Measurements from ENCODE around the gene METTL6. TPM values are rescaled to one million over a fixed set of nuclear protein-coding genes. Genes with fewer than 3 reads are reported as not detected.
A peak's percentile ranks its signal among the peaks of the same experiment; 100 is the strongest.
"Not testable (repeated sequence)": the region's sequence is repeated elsewhere in the genome, so short reads cannot be mapped to it uniquely, and the experiment has no call there.

The METTL6 gene
- total RNA-seq, 1 donor from 2014 or later = 18.9 TPM

GRCh38 chr3:15426579-15427118, 695 bp downstream of the METTL6 start:
- FAIRE-seq (no peak), DNase-seq (ENCODE audit: low read depth) (no peak)
- H3K4me3 ChIP-seq (ENCODE audit: insufficient read depth, low read depth, low read length) = peak overlapping the region; percentile 86
- peak overlapping the region; percentile 65 for H3K27ac ChIP-seq (ENCODE audit: low read depth, low read length)
- Mint-ChIP-seq H3K4me1 (ENCODE audit: low read depth, unreplicated experiment) (peaks cover 12% of the 10 kb centered on the region), H3K27ac (ENCODE audit: unreplicated experiment) (peak overlapping the region; percentile 93), H3K4me3 (ENCODE audit: unreplicated experiment) (peak overlapping the region; percentile 99), H3K27me3 (ENCODE audit: low read depth, unreplicated experiment) (no peaks in the 10 kb centered on the region), H3K36me3 (ENCODE audit: low read depth, unreplicated experiment) (no peaks in the 10 kb centered on the region), H3K9me3 (ENCODE audit: unreplicated experiment) (no peaks in the 10 kb centered on the region)
- TF ChIP-seq EZH2 (IDR thresholded peaks at IDR 0.05; ENCODE audit: insufficient read depth, low read length) = no peak
- TF ChIP-seq CTCF (IDR thresholded peaks at IDR 0.05; ENCODE audit: insufficient read depth, low read depth, low read length) = no peak
- peaks cover 32% of the 10 kb centered on the region for H4K20me1 ChIP-seq (ENCODE audit: insufficient read depth, low read length)
- no peaks in the 10 kb centered on the region for H3K9me3 ChIP-seq (ENCODE audit: insufficient read depth, low read depth, low read length)
- H3K27me3 ChIP-seq (ENCODE audit: insufficient read depth, low read length) = no peaks in the 10 kb centered on the region
- peaks cover 15% of the 10 kb centered on the region for H3K4me1 ChIP-seq (ENCODE audit: insufficient read depth, low read length)
- peaks cover 68% of the 10 kb centered on the region for H3K79me2 ChIP-seq (ENCODE audit: insufficient read depth, low read length)
- peak overlapping the region; percentile 95 for H3K4me2 ChIP-seq (ENCODE audit: low read length)
- H3K9ac ChIP-seq (ENCODE audit: low read length) = peak overlapping the region; percentile 92
- H3K36me3 ChIP-seq (ENCODE audit: insufficient read depth, low read length) = peaks cover 2% of the 10 kb centered on the region
- peak overlapping the region; percentile 91 for H2AFZ ChIP-seq (ENCODE audit: low read depth, low read length)

GRCh38 chr3:15420871-15421270, 6.5 kb downstream of the METTL6 start:
- Histone ChIP-seq H3K27me3 (ENCODE audit: insufficient read depth, low read length) (no peaks in the 10 kb centered on the region), H3K27ac (ENCODE audit: low read depth, low read length) (no peak overlapping the region), H3K4me2 (ENCODE audit: low read length) (peak overlapping the region; percentile 7), H2AFZ (ENCODE audit: low read depth, low read length) (no peak overlapping the region), H3K79me2 (ENCODE audit: insufficient read depth, low read length) (peaks cover 11% of the 10 kb centered on the region), H3K4me3 (ENCODE audit: insufficient read depth, low read depth, low read length) (no peak overlapping the region), H3K36me3 (ENCODE audit: insufficient read depth, low read length) (peaks cover 7% of the 10 kb centered on the region), H3K4me1 (ENCODE audit: insufficient read depth, low read length) (peaks cover 9% of the 10 kb centered on the region), H3K9ac (ENCODE audit: low read length) (no peak overlapping the region), H3K9me3 (ENCODE audit: insufficient read depth, low read depth, low read length) (no peaks in the 10 kb centered on the region), H4K20me1 (ENCODE audit: insufficient read depth, low read length) (peaks cover 7% of the 10 kb centered on the region)
- DNase-seq (ENCODE audit: low read depth) (peak; percentile 62), FAIRE-seq (no peak)
- Mint-ChIP-seq H3K4me1 (ENCODE audit: low read depth, unreplicated experiment) (peaks cover 18% of the 10 kb centered on the region), H3K27ac (ENCODE audit: unreplicated experiment) (peak overlapping the region; percentile 87), H3K36me3 (ENCODE audit: low read depth, unreplicated experiment) (peaks cover 4% of the 10 kb centered on the region), H3K27me3 (ENCODE audit: low read depth, unreplicated experiment) (no peaks in the 10 kb centered on the region), H3K4me3 (ENCODE audit: unreplicated experiment) (no peak overlapping the region), H3K9me3 (ENCODE audit: unreplicated experiment) (no peaks in the 10 kb centered on the region)
- TF ChIP-seq EZH2 (IDR thresholded peaks at IDR 0.05; ENCODE audit: insufficient read depth, low read length) (no peak), CTCF (IDR thresholded peaks at IDR 0.05; ENCODE audit: insufficient read depth, low read depth, low read length) (no peak)

GRCh38 chr3:15410966-15411365, 16.4 kb downstream of the METTL6 start:
- not testable (repeated sequence) for H3K79me2 ChIP-seq (ENCODE audit: insufficient read depth, low read length); H3K27ac Mint-ChIP-seq (ENCODE audit: unreplicated experiment); H3K9me3 Mint-ChIP-seq (ENCODE audit: unreplicated experiment); H3K27ac ChIP-seq (ENCODE audit: low read depth, low read length); H3K4me1 ChIP-seq (ENCODE audit: insufficient read depth, low read length); H3K9me3 ChIP-seq (ENCODE audit: insufficient read depth, low read depth, low read length); H3K9ac ChIP-seq (ENCODE audit: low read length); H3K27me3 Mint-ChIP-seq (ENCODE audit: low read depth, unreplicated experiment); H3K4me3 Mint-ChIP-seq (ENCODE audit: unreplicated experiment); H3K4me2 ChIP-seq (ENCODE audit: low read length); DNase-seq (ENCODE audit: low read depth); H4K20me1 ChIP-seq (ENCODE audit: insufficient read depth, low read length); H2AFZ ChIP-seq (ENCODE audit: low read depth, low read length); H3K4me3 ChIP-seq (ENCODE audit: insufficient read depth, low read depth, low read length); H3K27me3 ChIP-seq (ENCODE audit: insufficient read depth, low read length); FAIRE-seq; H3K4me1 Mint-ChIP-seq (ENCODE audit: low read depth, unreplicated experiment)
- peaks cover 21% of the 10 kb centered on the region for H3K36me3 ChIP-seq (ENCODE audit: insufficient read depth, low read length)
- peaks cover 32% of the 10 kb centered on the region for H3K36me3 Mint-ChIP-seq (ENCODE audit: low read depth, unreplicated experiment)

All from astrocyte (in vitro differentiated cells and primary cell).